Retinal pigment epithelial cell (primary cell): ENCODE measurements around the gene APOLD1.
A peak's percentile ranks its signal among the peaks of the same experiment; 100 is the strongest.

Source experiments
- DNase-seq: peaks from one replicate; pipeline ENCODE4 v3.0.0-alpha.2; 2010; ENCODE audit warnings: low read depth
- H3K4me3 ChIP-seq: 2 replicates; pipeline ENCODE4 v1.5.1; 2011; ENCODE audit warnings: mild to moderate bottlenecking, low read length, control low read depth, moderate library complexity
- TF ChIP-seq, protein P1 (sequence below): conservative IDR thresholded peaks from 2 replicates; pipeline ENCODE4 v1.5.1; 2011; ENCODE audit warnings: low read depth, low read length, control low read depth, inconsistent platforms

The APOLD1 gene

DNA sequence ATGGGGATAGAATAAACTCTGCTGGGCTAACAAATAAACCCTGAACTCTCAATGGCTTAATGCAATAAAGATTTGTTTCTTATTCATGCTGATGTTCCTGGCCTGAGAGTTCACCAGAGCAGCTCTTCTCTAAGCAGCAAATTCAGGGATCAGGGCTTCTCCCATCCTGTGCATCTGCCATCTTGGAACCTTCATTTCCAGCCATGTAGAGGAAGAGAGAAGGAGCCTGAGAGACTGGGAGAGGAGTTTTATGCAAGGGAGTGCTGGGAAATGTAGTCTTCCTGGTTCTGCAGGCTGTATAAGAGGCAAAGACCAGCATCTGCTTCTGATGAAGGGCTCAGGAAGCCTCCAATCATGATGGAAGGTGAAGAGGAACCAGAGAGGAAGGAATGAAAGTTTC is 20.6 kb upstream of the APOLD1 start:
- H3K4me3 ChIP-seq: no peak overlapping the region
- TF ChIP-seq, protein P1, sequence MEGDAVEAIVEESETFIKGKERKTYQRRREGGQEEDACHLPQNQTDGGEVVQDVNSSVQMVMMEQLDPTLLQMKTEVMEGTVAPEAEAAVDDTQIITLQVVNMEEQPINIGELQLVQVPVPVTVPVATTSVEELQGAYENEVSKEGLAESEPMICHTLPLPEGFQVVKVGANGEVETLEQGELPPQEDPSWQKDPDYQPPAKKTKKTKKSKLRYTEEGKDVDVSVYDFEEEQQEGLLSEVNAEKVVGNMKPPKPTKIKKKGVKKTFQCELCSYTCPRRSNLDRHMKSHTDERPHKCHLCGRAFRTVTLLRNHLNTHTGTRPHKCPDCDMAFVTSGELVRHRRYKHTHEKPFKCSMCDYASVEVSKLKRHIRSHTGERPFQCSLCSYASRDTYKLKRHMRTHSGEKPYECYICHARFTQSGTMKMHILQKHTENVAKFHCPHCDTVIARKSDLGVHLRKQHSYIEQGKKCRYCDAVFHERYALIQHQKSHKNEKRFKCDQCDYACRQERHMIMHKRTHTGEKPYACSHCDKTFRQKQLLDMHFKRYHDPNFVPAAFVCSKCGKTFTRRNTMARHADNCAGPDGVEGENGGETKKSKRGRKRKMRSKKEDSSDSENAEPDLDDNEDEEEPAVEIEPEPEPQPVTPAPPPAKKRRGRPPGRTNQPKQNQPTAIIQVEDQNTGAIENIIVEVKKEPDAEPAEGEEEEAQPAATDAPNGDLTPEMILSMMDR: no peak
- DNase-seq: no peak

DNA sequence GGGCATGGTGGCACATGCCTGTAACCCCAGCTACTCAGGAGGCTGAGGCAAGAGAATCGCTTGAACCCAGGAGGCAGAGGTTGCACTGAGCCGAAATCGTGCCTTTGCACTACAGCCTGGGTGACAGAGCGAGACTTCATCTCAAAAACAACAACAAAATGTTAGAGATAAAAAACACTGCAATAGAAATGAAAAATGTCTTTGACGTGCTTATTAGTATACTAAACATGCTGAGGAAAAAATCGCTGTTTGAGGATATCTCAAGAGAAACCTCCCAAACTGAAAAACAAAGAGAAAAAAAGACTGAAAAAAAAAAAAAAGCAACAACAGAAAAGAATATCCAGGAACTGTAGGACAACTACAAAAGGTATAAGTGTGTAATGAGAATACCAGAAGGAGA is 15.2 kb upstream of the APOLD1 start:
- H3K4me3 ChIP-seq: no peak overlapping the region
- TF ChIP-seq, protein P1: no peak
- DNase-seq: no peak

DNA sequence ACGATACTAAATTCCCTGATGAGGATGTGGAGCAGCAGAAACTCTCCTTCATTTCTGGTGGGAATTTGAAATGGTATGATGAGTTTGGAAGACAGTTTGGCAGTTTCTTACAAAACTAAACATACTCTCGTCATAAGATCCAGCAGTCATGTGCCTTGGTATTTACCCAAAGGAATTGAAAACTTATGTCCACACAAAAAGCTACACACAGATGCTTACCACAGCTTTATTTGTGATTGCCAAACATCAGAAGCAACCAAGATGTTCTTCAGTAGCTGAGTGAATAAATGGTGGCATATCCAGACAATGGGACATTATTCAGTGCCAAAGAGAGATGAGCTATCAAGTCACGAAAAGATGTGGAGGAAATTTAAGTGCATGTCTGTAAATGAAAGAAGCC is 10.7 kb upstream of the APOLD1 start:
- H3K4me3 ChIP-seq: no peak overlapping the region
- no peak for DNase-seq
- TF ChIP-seq, protein P1: no peak

DNA sequence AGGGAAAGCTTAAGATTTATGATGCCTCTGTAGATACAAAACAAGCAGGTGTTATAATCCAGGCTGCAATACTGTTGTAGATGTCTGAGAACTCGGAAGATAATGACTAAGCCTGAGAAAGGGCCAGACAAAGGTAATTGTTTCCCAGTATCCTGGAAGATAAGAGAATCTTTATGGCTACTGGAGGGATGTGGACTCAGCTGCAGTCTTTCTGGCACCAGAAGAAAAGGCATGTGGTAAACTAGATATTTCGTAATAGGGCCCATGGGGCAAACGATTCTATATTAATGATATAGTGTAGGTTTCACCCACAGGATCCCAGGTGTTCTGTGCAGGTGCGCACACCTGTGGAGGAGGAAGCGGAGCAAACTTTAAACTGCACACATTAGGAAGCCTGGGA is 9.2 kb upstream of the APOLD1 start:
- DNase-seq: no peak
- H3K4me3 ChIP-seq: no peak overlapping the region
- TF ChIP-seq, protein P1: no peak

DNA sequence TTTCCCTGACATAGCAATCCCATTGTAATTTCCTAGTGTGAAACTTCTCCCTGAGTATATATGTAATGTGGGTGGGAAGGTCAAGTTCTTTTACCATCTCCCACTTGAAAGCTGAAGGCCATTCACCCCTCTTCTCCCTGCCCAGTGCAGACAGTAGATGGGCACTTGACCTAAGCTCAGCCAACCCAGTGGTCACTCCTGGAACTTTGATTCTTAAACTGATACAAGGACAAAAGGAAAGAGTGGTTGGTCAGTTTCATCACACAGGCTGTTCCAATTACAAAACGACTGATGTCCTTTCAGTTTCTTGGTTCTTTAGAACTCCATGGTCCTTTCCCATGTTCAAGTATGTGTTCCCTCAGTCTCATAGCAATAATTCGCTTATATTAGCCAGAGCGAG is 8.4 kb upstream of the APOLD1 start:
- H3K4me3 ChIP-seq: no peak overlapping the region
- TF ChIP-seq, protein P1: no peak
- no peak for DNase-seq

DNA sequence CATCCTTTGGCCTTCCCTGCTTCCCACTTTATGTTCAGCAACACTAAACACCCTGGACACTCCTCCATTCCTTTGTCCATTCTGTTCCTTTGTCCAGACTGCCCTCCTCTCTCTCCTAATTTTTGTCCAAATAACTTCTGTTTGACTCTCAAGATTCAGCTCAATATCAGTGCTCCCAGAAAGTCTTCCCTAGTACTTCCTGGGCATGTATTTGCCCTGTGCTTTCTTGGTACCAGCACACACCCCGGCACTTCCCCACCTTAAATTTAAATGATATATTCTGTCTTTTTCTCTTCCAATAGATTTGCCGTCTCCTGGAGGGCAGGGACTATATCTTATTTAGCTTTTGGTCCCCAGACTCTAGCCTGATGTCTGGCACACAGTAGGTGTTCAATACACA is 6.5 kb upstream of the APOLD1 start:
- TF ChIP-seq, protein P1: no peak
- no peak for DNase-seq
- no peak overlapping the region for H3K4me3 ChIP-seq

DNA sequence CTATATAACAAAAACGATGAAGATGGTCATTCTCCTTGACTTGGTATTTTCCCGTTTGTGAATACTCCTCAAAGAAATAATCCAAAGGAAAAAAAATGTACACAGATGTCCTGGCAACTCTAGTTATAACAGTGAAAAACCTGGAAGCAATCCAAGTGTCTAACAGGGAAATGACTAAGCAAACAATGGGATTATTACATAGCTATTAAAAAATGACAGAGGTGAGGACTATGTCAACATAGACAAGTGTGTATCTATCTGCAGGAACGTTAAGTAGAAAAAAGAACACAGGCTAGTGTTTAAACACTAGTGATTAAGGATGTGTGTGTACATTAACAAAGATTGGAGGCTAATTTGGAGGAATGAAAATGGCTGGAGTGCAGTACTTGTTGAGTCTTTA is 5.9 kb upstream of the APOLD1 start:
- peak; percentile 71 for DNase-seq
- no peak overlapping the region for H3K4me3 ChIP-seq
- TF ChIP-seq, protein P1: no peak
